GM19372 (cell line): ENCODE data around the gene RGS18.
"Not testable (repeated sequence)": the region's sequence is repeated elsewhere in the genome, so short reads cannot be mapped to it uniquely, and the experiment has no call there.

Source experiments
- ATAC-seq: cut with Tn5 transposase; IDR thresholded peaks from one replicate; pipeline ENCODE4 v1.9.1; 2021; ENCODE audit warnings: mild to moderate bottlenecking, low read depth, moderate library complexity; ENCODE audit not compliant: unreplicated experiment

Gene RGS18

DNA sequence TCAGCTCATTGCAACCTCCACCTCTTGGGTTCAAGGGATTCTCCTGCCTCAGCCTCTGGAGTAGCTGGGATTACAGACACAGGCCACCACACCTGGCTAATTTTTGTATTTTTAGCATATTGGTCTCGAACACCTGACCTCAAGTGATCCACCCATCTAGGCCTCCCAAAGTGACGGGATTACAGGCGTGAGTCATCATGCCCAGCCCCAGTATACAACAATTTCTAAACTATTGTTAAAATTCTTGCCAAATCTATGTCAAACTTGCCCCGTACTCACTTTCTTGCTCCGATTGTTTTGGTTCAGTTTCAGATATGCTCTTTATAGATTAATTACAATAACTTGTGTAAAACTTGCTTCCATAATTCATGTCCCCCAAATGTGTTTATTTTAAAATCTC, 4.1 kb downstream of the RGS18 start:
- no peak for ATAC-seq

DNA sequence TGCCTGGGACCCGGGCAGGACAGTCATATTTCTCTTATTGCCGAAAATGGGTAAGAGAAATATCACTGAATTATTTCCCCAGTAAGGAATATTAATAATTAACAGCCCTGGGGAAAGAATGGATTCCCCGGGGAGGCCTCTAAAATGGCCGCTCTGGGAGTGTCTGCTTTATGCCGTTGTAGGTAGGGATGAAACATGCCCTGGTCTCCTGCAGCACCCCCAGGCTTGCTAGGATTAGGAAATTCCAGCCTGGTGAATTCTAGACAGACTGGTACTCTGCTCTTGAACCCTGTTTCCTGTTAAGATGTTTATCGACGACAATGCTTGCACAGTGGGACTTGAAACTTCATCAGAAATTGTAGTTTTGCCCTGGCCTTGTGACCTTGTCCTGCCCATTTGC, 6.7 kb downstream of the RGS18 start:
- ATAC-seq = not testable (repeated sequence)

DNA sequence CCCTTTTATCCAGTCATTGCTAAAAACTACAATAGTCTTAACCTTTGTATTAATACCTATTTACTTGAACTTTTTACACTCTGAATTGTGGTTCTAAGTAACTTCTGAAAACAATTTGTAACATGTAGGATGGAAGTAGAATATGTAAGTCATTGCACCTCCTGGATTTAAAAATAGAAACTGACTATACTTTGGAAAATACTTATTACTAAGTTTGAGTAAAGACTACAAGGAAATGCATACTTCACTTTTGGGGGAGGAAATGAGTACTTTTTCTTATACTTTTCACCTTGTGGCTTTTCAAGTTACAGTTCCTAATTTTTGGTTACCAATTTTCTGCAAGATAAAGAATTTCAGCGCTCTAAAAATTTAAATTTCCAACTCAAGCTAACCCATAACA, 8.7 kb downstream of the RGS18 start:
- no peak for ATAC-seq

DNA sequence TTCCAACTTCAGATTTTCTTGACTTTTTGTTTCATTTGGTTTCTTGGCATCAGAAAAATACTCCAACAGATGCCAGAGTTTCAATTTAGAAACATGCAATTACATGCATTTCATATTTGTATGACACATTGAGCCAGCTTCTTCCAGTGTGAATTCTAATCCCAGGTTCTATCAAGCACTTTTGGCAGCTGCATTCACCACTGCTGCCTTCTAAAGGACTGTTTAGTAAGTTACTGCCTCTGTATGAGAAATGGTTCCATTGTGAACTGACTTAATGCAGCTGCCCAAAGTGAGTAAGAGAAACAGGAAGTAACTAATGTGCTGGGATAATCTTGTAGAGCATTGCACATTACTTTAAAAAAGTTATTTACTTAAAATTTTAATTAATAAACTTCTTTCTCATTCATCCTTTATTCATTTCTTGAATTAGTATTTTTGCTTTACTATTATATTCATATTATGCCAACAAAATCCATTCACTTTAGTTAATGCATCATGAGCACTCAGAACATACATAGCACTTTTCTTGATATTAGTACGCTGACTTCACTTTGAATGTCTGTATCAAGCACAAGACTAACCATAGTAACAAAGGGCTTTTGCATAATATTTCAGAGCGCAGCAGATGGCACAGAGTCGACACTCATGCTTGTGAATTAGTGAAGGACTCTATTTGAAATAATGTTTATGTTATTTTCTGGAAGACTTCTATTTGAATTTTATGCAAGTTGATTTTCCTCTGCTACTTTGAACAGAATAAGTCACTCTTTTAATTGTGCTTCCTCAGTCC, 9.8 kb downstream of the RGS18 start:
- ATAC-seq = no peak

DNA sequence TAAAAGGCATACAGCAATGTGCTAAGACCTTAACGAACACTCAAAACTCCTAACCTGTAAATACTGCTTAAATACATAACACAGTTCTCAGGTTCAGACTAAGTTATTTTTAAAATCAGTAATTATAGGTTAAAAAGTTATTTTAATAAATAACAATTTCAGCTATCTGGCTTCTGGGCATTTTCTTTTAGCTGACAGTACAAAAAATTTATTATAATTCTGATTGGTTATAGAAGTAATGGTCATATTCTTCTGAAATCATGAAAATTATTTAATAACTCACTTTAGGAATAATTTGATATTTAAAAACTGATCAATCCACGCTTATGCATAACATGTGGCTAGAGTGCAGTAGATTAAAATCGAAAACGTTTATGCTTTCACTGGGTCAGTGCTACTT, 10.7 kb downstream of the RGS18 start:
- no peak for ATAC-seq

DNA sequence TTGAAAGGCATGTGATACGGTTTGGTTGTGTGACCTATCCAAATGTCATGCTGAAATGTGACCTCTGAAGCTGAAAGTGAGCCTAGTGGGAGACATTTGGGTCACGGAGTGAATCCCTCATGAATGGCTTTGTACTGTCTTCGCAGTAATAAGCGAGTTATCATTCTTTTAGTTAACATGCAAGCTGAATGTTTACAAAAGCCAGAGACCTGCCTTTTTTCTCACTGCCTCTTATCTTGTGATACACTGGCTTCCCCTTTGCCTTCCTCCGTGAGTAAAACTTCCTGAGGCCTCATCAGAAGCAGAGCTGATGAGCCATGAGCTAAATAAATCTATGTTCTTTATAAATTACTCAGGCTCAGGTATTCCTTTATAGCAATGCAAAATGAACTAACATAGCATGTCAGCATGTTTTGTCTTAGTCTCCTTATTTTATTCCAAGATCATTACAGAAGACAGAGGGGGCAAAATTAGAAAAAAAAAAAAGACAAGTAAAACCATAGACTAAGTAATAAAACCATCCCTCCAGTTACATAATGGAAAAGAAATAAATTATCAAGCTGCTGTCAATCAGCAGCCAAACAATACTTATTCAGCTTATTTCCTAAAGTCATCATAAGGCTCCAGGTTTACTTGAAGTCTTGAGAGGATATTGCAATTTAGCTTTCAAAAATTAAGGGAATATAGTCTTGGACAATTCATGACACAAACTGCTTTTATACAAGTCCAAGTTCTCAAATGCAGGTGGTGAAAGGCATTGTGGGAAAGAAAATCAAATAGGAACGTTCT, 12.1 kb downstream of the RGS18 start:
- no peak for ATAC-seq

DNA sequence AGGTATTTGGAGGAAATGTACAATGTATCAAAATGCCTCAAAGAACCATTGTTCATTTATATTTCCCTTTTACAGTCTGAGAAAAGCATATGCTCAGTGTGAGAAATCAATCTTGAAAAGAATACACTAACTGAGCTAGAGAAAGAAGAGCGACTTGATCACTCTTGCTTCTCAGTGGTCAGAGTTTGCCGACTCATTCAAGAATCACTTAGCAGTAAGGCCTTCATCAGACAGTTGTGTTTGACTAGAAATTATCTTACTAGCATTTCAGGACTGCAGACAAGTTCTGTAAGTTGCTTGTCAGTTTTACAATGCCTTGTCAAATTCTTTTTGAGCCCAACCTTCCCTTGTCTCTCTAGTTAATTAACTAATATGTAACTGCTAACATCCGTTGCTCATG, 12.9 kb downstream of the RGS18 start:
- no peak for ATAC-seq

DNA sequence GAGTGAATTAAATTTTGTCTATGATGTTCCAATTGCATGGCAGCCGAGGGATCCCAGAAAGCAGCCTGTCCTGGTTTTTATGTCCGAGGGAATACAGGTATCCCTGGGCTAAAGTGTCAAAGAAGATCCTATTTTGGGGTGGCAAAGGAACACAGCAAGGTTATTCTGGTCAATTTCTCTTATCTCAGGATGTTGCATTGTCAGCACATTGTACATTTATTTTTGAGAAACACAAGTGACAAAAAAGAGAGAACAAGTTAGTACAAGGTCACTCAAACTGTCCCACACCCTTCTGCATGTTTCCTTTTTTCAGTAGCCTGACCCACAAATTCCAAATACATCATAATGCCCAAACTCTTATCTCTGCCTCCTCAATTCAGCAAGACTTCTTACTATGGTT, 17.7 kb downstream of the RGS18 start:
- no peak for ATAC-seq

DNA sequence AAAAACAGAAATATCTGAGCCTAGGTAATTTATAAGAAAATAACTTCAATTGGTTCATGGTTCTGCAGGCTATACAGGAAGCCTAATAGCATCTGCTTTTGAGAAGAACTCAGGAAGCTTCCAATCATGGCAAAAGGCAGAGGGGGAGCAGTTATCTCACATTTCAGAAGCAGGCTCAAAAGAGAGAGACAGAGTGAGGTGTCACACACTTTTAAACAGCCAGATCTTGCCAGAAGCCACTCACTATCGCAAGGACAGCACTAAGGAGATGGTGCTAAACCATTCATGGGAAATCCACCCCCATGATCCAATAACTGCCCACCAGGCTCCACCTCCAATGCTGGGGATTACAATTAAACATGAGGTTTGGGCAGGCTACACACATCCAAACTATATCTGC, 25.5 kb downstream of the RGS18 start:
- no peak for ATAC-seq

DNA sequence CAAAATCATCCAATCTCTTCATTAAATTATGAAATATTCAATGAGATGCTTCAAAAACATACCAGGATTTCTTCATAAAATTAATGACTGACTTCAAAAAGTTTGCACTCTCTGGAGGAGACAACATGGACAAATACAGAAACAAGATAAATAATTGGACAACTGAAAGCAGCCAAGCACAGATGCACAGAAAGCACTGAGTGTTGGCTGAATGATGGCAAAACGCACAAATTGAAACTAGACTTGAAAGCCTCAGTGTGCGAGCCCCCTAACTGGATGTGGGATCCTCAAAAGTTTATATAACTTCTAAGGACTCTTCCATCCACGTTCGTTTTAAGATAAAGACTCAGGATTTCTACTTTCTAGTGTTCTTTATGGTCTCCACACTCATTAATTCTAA, 27.9 kb downstream of the RGS18 start:
- no peak for ATAC-seq

DNA sequence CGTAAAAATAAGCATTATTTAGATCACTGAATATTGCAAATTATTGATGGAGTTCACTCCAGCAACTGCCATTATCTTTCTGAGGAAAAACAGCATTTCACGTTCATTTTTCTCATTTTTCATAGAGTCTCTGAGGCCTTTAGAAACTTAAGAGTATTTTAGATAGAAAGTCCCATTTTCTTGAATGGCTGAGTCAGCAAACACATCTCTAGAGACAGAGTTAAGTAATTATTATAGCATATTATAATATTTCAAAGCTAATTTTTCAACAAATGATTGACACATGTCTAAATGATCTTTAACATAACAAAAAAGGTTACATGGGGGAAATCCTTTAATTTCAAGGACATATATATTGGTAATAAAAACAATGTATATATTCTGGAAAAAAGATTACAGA, 31.8 kb downstream of the RGS18 start:
- no peak for ATAC-seq

DNA sequence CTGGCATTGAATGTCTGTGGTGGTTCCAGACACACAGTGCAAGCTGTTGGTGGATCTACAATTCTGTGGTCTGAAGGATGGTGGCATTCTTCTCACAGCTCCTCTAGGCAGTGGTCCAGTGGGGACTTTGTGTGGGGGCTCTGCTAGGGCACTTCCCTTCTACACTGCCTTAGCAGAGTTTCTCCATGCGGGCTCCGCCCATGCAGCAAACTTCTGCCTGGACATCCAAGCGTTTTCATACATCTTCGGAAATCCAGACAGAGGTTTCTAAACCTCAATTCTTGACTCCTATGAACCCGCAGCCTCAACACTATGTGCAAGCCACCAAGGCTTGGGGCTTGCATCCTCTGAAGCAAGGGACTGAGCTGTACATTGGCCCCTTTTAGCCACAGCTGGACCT, 43.0 kb downstream of the RGS18 start:
- no peak for ATAC-seq

DNA sequence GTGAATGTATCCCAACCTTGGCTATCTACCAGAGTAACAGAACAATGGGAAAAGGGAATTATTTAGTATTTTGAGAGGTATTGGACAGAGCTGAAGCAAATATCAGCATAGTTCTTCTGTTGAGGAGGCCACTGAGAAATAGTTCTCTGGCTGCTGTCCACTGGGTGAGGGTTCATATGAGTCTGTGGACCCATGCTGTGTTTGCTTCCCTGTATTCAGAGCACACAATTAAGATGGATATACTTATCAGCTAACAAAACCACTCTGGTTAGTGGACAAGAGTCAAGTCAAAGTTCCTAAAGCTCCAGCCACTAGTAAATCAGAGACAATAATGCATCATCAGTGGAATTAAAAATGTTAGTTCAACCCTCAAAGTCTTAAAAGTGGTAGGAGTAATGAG, 66.1 kb downstream of the RGS18 start:
- no peak for ATAC-seq

DNA sequence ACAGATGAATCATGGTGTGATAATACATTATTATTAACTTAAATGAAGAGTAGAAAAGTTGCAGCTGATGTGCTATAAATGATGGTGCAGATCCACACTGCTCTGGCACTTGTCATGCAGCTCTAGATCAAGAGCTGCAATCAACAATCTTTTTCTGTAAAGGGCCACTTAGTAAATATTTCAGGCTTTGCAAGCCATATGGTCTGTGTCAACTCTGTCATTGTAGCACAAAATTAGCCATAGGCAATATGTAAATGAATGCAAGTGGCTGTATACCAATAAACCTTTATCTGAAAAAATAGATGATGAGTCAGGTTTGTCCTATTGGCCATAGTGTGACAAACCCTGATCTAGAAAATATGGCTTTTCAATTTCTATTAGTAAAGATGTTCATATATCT, 66.6 kb downstream of the RGS18 start:
- no peak for ATAC-seq

DNA sequence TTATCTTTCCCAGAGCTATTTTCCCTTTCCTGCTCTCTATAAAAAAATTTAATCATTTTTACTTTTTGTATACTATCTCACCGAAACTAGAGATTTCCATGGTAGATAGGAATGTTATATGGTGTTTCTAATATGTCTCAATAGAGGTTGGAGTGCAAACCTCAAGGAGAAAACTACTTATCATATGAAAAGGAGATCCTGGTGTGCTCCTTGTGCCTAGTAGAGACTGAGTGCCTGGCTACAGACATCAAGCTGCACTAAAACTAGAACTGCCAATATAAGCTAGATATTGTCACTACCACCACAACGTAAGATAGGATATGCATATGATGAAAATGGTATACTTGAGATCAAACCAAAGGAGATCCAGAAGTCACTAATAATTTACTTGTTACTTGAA, 67.0 kb downstream of the RGS18 start:
- ATAC-seq = no peak

DNA sequence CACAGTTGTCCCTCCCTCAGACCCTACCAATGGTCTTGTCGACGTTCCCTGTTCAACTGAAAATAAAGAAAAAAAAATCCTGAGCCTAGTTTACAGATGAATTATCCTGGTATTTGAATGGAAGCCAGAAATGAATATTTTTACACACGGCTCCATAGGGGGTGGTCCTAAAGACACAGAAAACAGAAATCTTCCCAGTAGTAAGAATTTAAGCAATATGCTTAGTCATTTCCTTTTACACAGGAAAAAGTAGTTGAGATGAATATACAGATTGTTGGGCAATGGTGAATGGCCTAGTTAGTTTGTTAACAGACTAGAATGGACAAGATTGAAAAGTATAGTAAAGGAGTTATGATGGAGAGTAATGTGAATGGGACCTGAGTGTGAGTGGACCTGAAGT, 67.4 kb downstream of the RGS18 start:
- no peak for ATAC-seq

DNA sequence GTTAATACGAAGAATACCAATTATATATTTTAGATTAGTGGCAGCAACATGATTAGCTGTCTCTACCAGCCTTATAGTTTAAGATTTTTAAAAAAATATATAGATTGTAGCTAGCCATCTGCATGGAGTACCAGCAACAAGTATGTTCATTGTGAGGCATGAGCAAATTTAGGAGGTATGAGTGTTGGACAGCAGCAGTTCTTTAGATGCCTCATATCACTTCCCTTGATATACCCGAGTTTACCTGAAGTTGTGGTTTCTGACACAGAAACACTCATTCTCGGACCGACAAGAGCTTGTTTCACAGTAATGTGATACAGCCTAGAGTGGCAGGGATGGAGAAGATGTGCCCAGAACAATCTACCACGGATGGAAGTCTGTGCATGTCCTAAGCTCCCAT, 69.1 kb downstream of the RGS18 start:
- ATAC-seq = no peak

DNA sequence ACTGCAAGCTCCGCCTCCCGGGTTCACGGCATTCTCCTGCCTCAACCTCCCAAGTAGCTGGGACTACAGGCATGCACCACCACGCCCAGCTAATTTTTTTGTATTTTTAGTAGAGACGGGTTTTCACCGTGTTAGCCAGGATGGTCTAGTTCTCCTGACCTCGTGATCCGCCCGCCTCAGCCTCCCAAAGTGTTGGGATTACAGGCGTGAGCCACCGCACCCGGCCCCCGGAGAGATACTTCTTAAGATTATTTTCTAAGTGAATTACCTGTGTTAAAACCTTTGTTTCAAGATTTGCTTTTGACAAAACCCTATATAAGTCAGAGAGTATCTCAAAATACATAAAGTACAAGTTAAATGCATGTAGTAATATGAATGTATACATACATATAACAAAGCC, 69.7 kb downstream of the RGS18 start:
- not testable (repeated sequence) for ATAC-seq

DNA sequence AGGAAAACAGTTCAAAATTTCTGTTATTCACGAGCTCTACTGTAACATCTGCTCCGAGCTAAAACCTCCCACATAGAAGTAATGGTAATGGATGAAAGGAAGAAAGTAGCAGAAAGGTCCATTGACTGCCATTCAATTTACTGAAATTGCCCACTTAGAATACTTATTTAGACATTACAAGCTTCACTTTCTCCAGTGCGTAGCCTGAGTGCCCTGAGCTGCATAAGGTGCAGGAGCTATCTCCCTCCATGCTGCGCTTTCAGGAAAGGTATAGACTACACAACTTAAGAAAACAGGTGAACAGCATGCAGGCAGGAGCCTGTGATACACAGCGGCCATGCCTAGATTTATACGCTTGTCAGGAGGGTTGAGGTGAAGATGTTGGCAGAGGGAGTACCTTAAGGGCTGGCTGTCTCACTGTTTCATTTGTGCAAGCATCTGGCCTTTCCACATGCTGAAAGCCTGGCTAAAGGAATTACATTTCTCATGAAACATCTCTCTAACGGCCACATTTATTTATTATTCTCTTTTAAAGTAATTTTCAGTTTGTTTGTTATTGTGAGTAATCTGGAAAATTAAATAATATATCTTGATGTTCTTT, 74.7 kb downstream of the RGS18 start:
- ATAC-seq = no peak

DNA sequence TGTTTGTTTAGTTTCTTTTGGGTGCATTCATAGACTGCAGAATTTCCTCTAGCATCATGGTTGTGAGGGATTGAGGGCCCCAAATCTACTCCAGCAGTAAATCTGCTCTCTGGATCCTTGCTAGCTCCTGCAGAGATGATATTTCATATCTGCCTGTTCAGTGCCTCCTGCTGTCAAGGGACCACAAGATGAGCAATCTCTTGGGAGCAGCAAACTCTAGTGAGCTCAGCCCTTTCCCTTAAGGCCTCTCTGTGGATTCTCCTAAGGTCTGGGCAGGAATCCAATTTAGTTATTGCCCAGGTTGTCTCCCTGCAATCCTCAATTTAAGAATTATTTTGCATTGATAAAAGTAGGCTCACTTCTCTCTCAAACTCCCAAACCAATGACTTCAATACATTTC, 76.9 kb downstream of the RGS18 start:
- no peak for ATAC-seq
